Smooth muscle cell (in vitro differentiated cells): ENCODE data around the gene PRSS50. TPM values are rescaled to one million over a fixed set of nuclear protein-coding genes. Genes with fewer than 3 reads are reported as not detected.

ENCODE experiments used
- DNase-seq: peaks from one replicate; lab custom pipeline; 2025; ENCODE audit not compliant: unreplicated experiment; lab: John Stamatoyannopoulos, UW
- H2AFZ ChIP-seq: fragments of 200-600 bp; sonication (generic); 2 replicates; pipeline ENCODE4 v1.6.0; 2016; ENCODE audit warnings: antibody characterized with exemption, low read depth, mild to moderate bottlenecking
- H3F3A ChIP-seq: fragments of 200-600 bp; sonication (generic); 2 replicates; pipeline ENCODE4 v1.6.0; 2017; ENCODE audit warnings: antibody characterized with exemption, low read depth
- H3K27ac ChIP-seq: fragments of 200-600 bp; sonication (generic); 2 replicates; pipeline ENCODE4 v1.5.1; 2016; ENCODE audit warnings: low read depth, mild to moderate bottlenecking
- H3K27me3 ChIP-seq: fragments of 200-600 bp; sonication (generic); 2 replicates; pipeline ENCODE4 v1.6.1; 2016; ENCODE audit warnings: low read depth, mild to moderate bottlenecking
- H3K36me3 ChIP-seq: fragments of 200-600 bp; sonication (generic); 2 replicates; pipeline ENCODE4 v1.5.1; 2016; ENCODE audit warnings: low read depth
- H3K4me1 ChIP-seq: fragments of 200-600 bp; sonication (generic); 2 replicates; pipeline ENCODE4 v1.5.1; 2016; ENCODE audit warnings: low read depth
- H3K4me2 ChIP-seq: fragments of 200-600 bp; sonication (generic); 2 replicates; pipeline ENCODE4 v1.6.0; 2016; ENCODE audit warnings: mild to moderate bottlenecking
- H3K4me3 ChIP-seq: fragments of 200-600 bp; sonication (generic); 2 replicates; pipeline ENCODE4 v1.5.1; 2016; ENCODE audit warnings: mild to moderate bottlenecking
- H3K79me2 ChIP-seq: fragments of 200-600 bp; sonication (generic); 2 replicates; pipeline ENCODE4 v1.6.0; 2016; ENCODE audit warnings: low read depth, mild to moderate bottlenecking
- H3K9ac ChIP-seq: fragments of 200-600 bp; sonication (generic); 2 replicates; pipeline ENCODE4 v1.6.0; 2016; ENCODE audit warnings: low read depth
- H3K9me3 ChIP-seq: fragments of 200-600 bp; sonication (generic); replicated peaks from 2 replicates; pipeline ENCODE4 v1.5.1; 2016; ENCODE audit warnings: low read depth
- H4K20me1 ChIP-seq: fragments of 200-600 bp; sonication (generic); 2 replicates; pipeline ENCODE4 v1.6.0; 2016; ENCODE audit warnings: low read depth
- CTCF ChIP-seq: fragments of 200-600 bp; sonication (generic); IDR thresholded peaks from 2 replicates; pipeline ENCODE4 v1.5.1; 2017; ENCODE audit warnings: borderline replicate concordance, mild to moderate bottlenecking, antibody characterized with exemption; ENCODE audit not compliant: insufficient read depth, poor library complexity, severe bottlenecking
- WGBS: methylation state at CpG from one replicate; pipeline ENCODE4 v1.1.7; 2016; ENCODE audit warnings: low lambda C conversion rate; 5-methylcytosine and 5-hydroxymethylcytosine counted together
- polyA plus RNA-seq: library from polyadenylated mRNA; unstranded; fragments of >200 nt; fragmentation: Nextera tagmentation; extraction: Ambion mirVana; gene quantifications from 2 replicates; pipeline ENCODE4 v1.2.1, GENCODE V29; 2016
- total RNA-seq: library from RNA; depleted of rRNA; stranded (reverse); fragments of >200 nt; gene quantifications from 2 replicates; pipeline ENCODE4 v1.2.3, GENCODE V29; 2014

Gene PRSS50
- total and polyA plus RNA-seq, 2 experiments from 2014 or later, result 0.54 to 0.73 TPM

GRCh38 chr3:46682974-46683373, 34.7 kb downstream of the PRSS50 start:
- no peak for DNase-seq
- TF ChIP-seq CTCF, result no peak
- no peak overlapping the region for H3K4me3 ChIP-seq
- no peaks in the 10 kb centered on the region for H3K4me1 ChIP-seq
- H3K27ac ChIP-seq, result no peak overlapping the region
- no peaks in the 10 kb centered on the region for H3K27me3 ChIP-seq
- H3K79me2 ChIP-seq, result no peaks in the 10 kb centered on the region
- no peak overlapping the region for H3K9ac ChIP-seq
- no peak overlapping the region for H3K4me2 ChIP-seq
- H2AFZ ChIP-seq, result no peak overlapping the region
- H4K20me1 ChIP-seq, result no peaks in the 10 kb centered on the region
- no peaks in the 10 kb centered on the region for H3K36me3 ChIP-seq
- H3F3A ChIP-seq, result no peaks in the 10 kb centered on the region
- 92% methylated on average over 11 of the region's 11 CpGs for WGBS
- H3K9me3 ChIP-seq, result no peaks in the 10 kb centered on the region

GRCh38 chr3:46681856-46682540, 35.7 kb downstream of the PRSS50 start:
- DNase-seq, result no peak
- H3K9ac ChIP-seq, result no peak overlapping the region
- H3K4me2 ChIP-seq, result no peak overlapping the region
- H4K20me1 ChIP-seq, result no peaks in the 10 kb centered on the region
- no peaks in the 10 kb centered on the region for H3F3A ChIP-seq
- no peaks in the 10 kb centered on the region for H3K36me3 ChIP-seq
- H3K27me3 ChIP-seq, result no peaks in the 10 kb centered on the region
- no peaks in the 10 kb centered on the region for H3K9me3 ChIP-seq
- 90% methylated on average over 13 of the region's 13 CpGs for WGBS
- H3K4me1 ChIP-seq, result no peaks in the 10 kb centered on the region
- no peak overlapping the region for H3K4me3 ChIP-seq
- H2AFZ ChIP-seq, result no peak overlapping the region
- no peak overlapping the region for H3K27ac ChIP-seq
- TF ChIP-seq CTCF, result no peak
- H3K79me2 ChIP-seq, result no peaks in the 10 kb centered on the region

- 98% methylated on average over 10 of the region's 10 CpGs for WGBS
- Histone ChIP-seq H3K4me2 (no peak overlapping the region), H2AFZ (no peak overlapping the region), H3K79me2 (no peaks in the 10 kb centered on the region), H3K27me3 (no peaks in the 10 kb centered on the region), H3K9me3 (no peaks in the 10 kb centered on the region), H3F3A (no peaks in the 10 kb centered on the region), H3K36me3 (no peaks in the 10 kb centered on the region), H3K27ac (no peak overlapping the region), H3K4me1 (no peaks in the 10 kb centered on the region), H4K20me1 (no peaks in the 10 kb centered on the region), H3K9ac (no peak overlapping the region), H3K4me3 (no peak overlapping the region)
- no peak for DNase-seq
- TF ChIP-seq CTCF, result no peak
Measured at GRCh38 chr3:46681387-46681786, 36.3 kb downstream of the PRSS50 start.

GRCh38 chr3:46680298-46680826, 37.3 kb downstream of the PRSS50 start:
- no peak overlapping the region for H3K27ac ChIP-seq
- no peak for TF ChIP-seq CTCF

More at GRCh38 chr3:46680298-46680826, 37.3 kb downstream of the PRSS50 start:
- Histone ChIP-seq H3K9ac (no peak overlapping the region), H3K4me3 (no peak overlapping the region), H3K4me1 (no peaks in the 10 kb centered on the region), H3K4me2 (no peak overlapping the region), H3F3A (no peaks in the 10 kb centered on the region), H2AFZ (no peak overlapping the region), H3K9me3 (no peaks in the 10 kb centered on the region), H3K79me2 (no peaks in the 10 kb centered on the region), H3K27me3 (no peaks in the 10 kb centered on the region), H4K20me1 (no peaks in the 10 kb centered on the region), H3K36me3 (no peaks in the 10 kb centered on the region)
- no peak for DNase-seq
- 98% methylated on average over 9 of the region's 9 CpGs for WGBS
